Measurements from ENCODE around the gene NTMT2.
"Not testable (repeated sequence)": the region's sequence is repeated elsewhere in the genome, so short reads cannot be mapped to it uniquely, and the experiment has no call there.

Gene NTMT2

GRCh38 chr1:170157820-170158219 lies 12.1 kb downstream of the NTMT2 start:
- DNase-seq (ENCODE audit: low read depth): no peak

GRCh38 chr1:170162459-170163246 lies 16.9 kb downstream of the NTMT2 start:
- no peak for DNase-seq (ENCODE audit: low read depth)

- no peak for DNase-seq (ENCODE audit: low read depth)
Measured at GRCh38 chr1:170164103-170164763, 18.5 kb downstream of the NTMT2 start.

- no peak for DNase-seq (ENCODE audit: low read depth)
Measured at GRCh38 chr1:170166518-170167180, 20.9 kb downstream of the NTMT2 start.

DNA sequence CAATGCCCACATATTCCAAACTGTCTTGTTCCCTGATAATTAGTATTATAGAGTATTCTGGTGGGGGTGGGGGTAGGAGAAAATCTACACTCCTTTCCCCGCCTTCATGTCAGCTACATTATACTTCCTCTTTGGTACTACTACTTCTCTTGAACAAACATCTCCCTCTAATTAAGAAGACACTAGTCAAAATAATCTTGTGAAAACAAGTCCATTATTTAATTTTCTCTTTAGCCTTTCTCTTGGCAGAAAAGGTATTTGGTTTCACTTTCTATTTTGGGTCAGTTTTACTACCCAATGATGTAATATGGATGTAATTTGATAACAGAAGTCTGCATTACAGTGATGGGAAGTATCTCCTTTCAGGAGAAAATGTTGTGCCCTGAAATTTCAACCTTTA lies 22.5 kb downstream of the NTMT2 start:
- DNase-seq (ENCODE audit: low read depth): no peak

DNA sequence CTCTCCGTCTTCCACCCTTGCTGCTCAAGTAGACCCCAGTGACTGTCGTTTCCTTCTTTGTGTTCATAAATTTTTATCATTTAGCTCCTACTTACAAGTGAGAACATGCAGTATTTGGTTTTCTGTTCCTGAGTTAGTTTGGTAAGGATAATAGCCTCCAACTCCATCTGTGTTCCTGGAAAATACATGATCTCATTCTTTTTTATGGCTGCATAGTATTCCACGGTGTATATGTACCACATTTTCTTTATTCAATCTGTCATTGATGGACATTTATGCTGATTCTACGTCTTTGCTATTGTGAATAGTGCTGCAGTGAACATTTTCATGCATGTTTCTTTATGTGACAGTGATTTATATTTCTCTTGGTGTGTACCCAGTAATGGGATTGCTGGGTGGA lies 24.8 kb downstream of the NTMT2 start:
- DNase-seq (ENCODE audit: low read depth): not testable (repeated sequence)

DNA sequence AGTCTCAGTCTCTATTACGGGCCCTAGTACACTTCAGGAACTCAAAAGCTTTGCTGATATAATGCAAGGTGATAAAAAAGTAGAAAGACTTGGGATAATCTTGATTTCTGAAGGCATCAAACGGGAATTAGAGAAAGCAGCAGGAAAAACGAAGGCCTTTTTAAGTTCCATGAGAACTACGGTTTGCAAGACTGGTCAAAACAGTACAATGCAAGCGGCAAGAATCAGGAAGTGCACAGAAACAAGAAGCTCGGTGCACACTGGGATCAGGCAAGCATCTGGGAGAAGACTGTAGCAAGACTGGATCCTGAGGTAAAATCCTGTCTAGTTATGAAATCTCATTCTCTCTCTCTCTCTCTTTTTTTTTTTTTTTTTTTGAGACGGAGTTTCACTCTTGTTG lies 28.6 kb downstream of the NTMT2 start:
- DNase-seq (ENCODE audit: low read depth): no peak

GRCh38 chr1:170175041-170175440 lies 29.3 kb downstream of the NTMT2 start:
- no peak for DNase-seq (ENCODE audit: low read depth)

DNA sequence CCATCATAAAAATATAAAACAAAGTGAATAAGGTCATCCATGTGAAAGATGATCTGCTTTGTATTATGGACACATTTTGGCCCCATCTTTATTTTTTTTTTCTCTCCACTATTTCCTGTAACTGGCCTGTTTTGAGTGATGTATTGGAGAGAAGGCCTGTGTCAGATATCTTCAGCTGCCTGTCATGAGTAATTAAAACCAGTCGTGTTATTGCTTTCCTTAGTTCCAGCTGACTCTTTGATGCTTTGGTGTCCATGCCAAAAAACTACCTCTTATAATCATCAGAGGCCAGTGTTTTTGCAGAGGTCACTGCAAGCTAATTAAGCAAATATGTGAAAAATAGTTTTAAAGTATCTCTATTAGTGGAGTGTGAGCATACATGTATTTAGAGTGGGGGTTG lies 29.7 kb downstream of the NTMT2 start:
- no peak for DNase-seq (ENCODE audit: low read depth)

GRCh38 chr1:170176772-170177171 lies 31.0 kb downstream of the NTMT2 start:
- DNase-seq (ENCODE audit: low read depth): no peak

DNA sequence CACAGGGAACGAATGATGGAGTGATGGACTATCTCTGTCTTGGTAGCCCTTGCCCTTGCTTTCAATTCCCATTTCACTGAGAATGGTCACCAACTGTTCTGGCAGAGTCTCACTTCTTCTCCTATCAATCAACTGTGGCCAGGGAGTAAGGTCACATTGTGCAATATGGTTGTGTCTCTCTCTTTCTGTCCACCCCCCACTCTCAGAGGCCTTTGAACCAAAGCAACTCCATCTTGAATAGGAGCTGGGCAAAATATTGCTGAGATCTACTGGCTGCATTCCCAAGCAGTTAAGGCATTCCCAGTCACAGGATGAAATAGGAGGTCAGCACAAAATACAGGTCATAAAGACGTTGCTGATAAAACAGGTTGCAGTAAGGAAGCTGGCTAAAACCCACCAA lies 36.7 kb downstream of the NTMT2 start:
- no peak for DNase-seq (ENCODE audit: low read depth)

DNA sequence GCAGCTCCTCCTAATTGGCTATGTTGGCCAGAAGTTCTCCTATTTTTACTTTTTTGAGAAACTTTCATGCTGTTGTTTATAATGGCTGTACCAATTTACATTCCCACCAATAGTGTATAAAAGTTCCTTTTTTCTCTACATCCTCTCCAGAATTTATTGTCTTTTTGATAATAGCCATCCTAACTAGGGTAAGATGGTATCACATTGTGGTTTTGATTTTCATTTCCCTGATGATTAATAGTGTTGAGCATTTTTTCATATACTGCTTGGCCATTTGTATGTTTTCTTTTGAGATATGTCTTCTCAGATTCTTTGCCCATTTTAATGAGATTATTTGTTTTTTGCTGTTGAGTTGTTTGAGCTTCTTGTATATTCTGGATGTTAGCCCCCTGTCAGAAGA lies 46.8 kb downstream of the NTMT2 start:
- no peak for DNase-seq (ENCODE audit: low read depth)

DNA sequence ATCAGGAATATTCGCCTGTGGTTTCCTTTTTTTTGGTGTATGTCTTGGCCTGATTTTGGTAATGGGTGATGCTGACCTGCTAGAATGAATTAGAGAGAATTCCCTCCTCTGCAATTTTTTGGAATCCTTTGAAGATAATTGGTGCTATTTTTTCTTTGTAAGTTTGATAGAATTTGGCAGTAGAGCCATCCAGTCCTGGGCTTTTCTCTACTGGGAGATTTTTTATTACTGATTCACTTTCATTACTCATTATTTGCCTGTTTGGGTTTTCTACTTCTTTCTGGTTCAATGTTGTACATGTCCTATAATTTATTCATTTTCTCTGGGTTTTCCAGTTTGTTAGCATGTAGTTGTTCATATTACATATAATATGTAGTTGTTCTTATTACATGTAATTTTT lies 48.7 kb downstream of the NTMT2 start:
- DNase-seq (ENCODE audit: low read depth): no peak

- DNase-seq (ENCODE audit: low read depth): no peak
Measured at GRCh38 chr1:170196490-170197236, 50.9 kb downstream of the NTMT2 start.

DNA sequence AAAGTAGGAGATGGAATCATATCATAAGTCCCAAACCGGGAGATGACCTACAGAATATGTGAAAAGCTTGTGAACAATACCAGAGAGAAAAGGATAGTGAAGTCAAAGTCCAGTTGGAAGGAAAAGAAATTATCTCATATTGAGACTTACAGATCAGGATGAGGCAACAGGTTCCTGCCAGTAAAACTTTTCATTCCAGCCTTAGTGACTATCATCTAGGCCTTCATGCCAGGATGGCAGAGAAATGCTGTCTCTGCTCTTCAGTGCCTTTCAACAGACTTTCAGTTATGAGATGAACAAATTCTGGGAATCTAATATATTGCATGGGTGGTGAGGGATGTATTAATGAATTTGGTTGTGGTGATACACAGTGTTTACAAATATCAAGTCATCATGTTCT lies 52.3 kb downstream of the NTMT2 start:
- DNase-seq (ENCODE audit: low read depth): no peak

- DNase-seq (ENCODE audit: low read depth): no peak
Measured at GRCh38 chr1:170198584-170198983, 52.8 kb downstream of the NTMT2 start.

GRCh38 chr1:170200161-170200560 lies 54.4 kb downstream of the NTMT2 start:
- DNase-seq (ENCODE audit: low read depth): no peak

GRCh38 chr1:170200621-170201397 lies 55.0 kb downstream of the NTMT2 start:
- no peak for DNase-seq (ENCODE audit: low read depth)

DNA sequence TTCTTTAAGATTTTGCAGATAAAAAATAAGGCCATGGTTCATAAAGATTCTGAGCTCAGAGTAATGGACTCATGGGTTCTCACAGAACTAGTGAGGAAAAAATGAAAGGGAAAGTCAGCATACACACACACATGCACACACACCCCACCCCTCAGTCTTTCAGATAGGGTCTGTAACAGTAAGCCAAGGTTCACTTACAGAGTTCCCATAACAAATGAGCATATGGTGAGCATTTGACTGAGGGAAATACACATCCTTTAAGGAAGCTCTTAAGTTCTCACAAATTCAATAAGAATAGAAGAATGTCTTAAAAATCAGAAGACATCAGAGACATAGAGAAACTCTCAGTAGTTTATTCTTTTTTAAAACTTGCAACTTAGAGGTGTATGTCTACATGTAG lies 57.9 kb downstream of the NTMT2 start:
- no peak for DNase-seq (ENCODE audit: low read depth)

- no peak for DNase-seq (ENCODE audit: low read depth)
Measured at GRCh38 chr1:170204121-170204520, 58.4 kb downstream of the NTMT2 start.

DNA sequence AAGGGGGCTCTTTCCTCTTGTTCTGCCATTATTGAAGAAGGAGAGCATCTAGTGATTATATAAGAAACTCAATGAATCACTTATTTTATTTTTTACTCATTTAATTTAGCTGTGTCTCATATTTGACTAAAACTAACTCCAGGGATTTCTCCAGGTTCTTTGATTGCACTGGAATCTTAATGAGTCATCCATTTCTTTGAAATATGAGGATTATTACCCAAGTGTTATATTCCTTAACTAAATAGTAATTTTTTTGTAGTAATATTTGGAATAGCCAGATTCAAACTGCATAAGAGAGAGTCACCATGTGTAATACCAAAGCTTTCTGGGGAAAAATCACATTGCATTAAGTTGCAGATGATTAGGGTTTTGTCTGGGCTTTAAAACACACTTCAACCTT lies 59.5 kb downstream of the NTMT2 start:
- DNase-seq (ENCODE audit: low read depth): no peak

GRCh38 chr1:170209125-170209524 lies 63.4 kb downstream of the NTMT2 start:
- no peak for DNase-seq (ENCODE audit: low read depth)
